H9 (cell line): ENCODE results near the gene RAB11FIP4. TPM values are rescaled to one million over a fixed set of nuclear protein-coding genes. Genes with fewer than 3 reads are reported as not detected.

Experiments used
- DNase-seq: peaks from one replicate; pipeline ENCODE4 v3.0.0-alpha.2; 2017
- H2AFZ ChIP-seq: one replicate; pipeline ENCODE4 v1.6.1; 2013; ENCODE audit warnings: mild to moderate bottlenecking, low read length, control low read depth, moderate library complexity
- H2AK5ac ChIP-seq: 2 replicates; pipeline ENCODE4 v1.6.1; 2013; ENCODE audit warnings: low read length, control low read depth, mixed read lengths; ENCODE audit not compliant: insufficient read length
- H2BK120ac ChIP-seq: one replicate; pipeline ENCODE4 v1.6.1; 2013; ENCODE audit warnings: low read depth, mild to moderate bottlenecking, low read length, control low read depth, inconsistent platforms; ENCODE audit not compliant: poor library complexity, severe bottlenecking
- H2BK12ac ChIP-seq: 2 replicates; pipeline ENCODE4 v1.6.1; 2013; ENCODE audit warnings: low read length, control low read depth, mixed read lengths, low read depth; ENCODE audit not compliant: insufficient read length
- H2BK15ac ChIP-seq: 2 replicates; pipeline ENCODE4 v1.6.1; 2013; ENCODE audit warnings: low read depth, low read length, control low read depth
- H2BK20ac ChIP-seq: one replicate; pipeline ENCODE4 v1.6.1; 2013; ENCODE audit warnings: low read depth, mild to moderate bottlenecking, low read length, control low read depth, inconsistent platforms; ENCODE audit not compliant: poor library complexity, severe bottlenecking
- H2BK5ac ChIP-seq: 2 replicates; pipeline ENCODE4 v1.6.1; 2013; ENCODE audit warnings: low read length, control low read depth, mixed read lengths; ENCODE audit not compliant: insufficient read length
- H3K14ac ChIP-seq: 2 replicates; pipeline ENCODE4 v1.6.1; 2013; ENCODE audit warnings: low read length, control low read depth; ENCODE audit not compliant: insufficient read depth
- H3K18ac ChIP-seq: 2 replicates; pipeline ENCODE4 v1.6.1; 2013; ENCODE audit warnings: low read depth, mild to moderate bottlenecking, mixed read lengths, low read length, control low read depth; ENCODE audit not compliant: insufficient read length
- H3K23ac ChIP-seq: 2 replicates; pipeline ENCODE4 v1.6.1; 2013; ENCODE audit warnings: low read length, control low read depth, mixed read lengths, low read depth; ENCODE audit not compliant: insufficient read length
- H3K23me2 ChIP-seq: 2 replicates; pipeline ENCODE4 v1.6.1; 2013; ENCODE audit warnings: low read depth, mild to moderate bottlenecking, mixed read lengths, low read length, control low read depth; ENCODE audit not compliant: insufficient read length, poor library complexity, severe bottlenecking
- H3K27ac ChIP-seq: 2 replicates; pipeline ENCODE4 v1.5.1; 2013; ENCODE audit warnings: low read length, control low read depth, mixed read lengths, low read depth; ENCODE audit not compliant: insufficient read length
- H3K27me3 ChIP-seq: 2 replicates; pipeline ENCODE4 v1.6.1; 2013; ENCODE audit warnings: low read length, control low read depth, inconsistent platforms; ENCODE audit not compliant: insufficient read depth
- H3K4ac ChIP-seq: 2 replicates; pipeline ENCODE4 v1.6.1; 2013; ENCODE audit warnings: low read depth, mild to moderate bottlenecking, control low read depth, inconsistent platforms, low read length, moderate library complexity
- H3K4me1 ChIP-seq: 2 replicates; pipeline ENCODE4 v1.6.1; 2013; ENCODE audit warnings: low read length, control low read depth, inconsistent platforms; ENCODE audit not compliant: insufficient read depth
- H3K4me2 ChIP-seq: 2 replicates; pipeline ENCODE4 v1.6.1; 2013; ENCODE audit warnings: low read length, control low read depth, mixed read lengths; ENCODE audit not compliant: insufficient read length, insufficient read depth
- H3K56ac ChIP-seq: 2 replicates; pipeline ENCODE4 v1.6.1; 2013; ENCODE audit warnings: low read depth, mild to moderate bottlenecking, mixed read lengths, low read length, control low read depth; ENCODE audit not compliant: insufficient read length
- H3K79me1 ChIP-seq: 2 replicates; pipeline ENCODE4 v1.6.1; 2013; ENCODE audit warnings: low read depth, mild to moderate bottlenecking, moderate library complexity, low read length, control low read depth, inconsistent platforms; ENCODE audit not compliant: insufficient read depth, poor library complexity, severe bottlenecking
- H3K79me2 ChIP-seq: 2 replicates; pipeline ENCODE4 v1.6.1; 2013; ENCODE audit warnings: low read length, control low read depth, inconsistent platforms; ENCODE audit not compliant: insufficient read depth
- H3K9ac ChIP-seq: 2 replicates; pipeline ENCODE4 v1.6.1; 2013; ENCODE audit warnings: low read length, control low read depth, mixed read lengths; ENCODE audit not compliant: insufficient read length; ENCODE audit errors: extremely low read depth
- H3K9me3 ChIP-seq: one replicate; pipeline ENCODE4 v1.6.1; 2013; ENCODE audit warnings: low read depth, low read length, inconsistent platforms; ENCODE audit not compliant: control insufficient read depth
- H3T11ph ChIP-seq: one replicate; pipeline ENCODE4 v1.6.1; 2013; ENCODE audit warnings: mild to moderate bottlenecking, low read length, control low read depth, inconsistent platforms
- H4K20me1 ChIP-seq: one replicate; pipeline ENCODE4 v1.6.1; 2013; ENCODE audit not compliant: control insufficient read depth, insufficient read length, insufficient read depth
- H4K5ac ChIP-seq: 2 replicates; pipeline ENCODE4 v1.6.1; 2013; ENCODE audit warnings: low read depth, mild to moderate bottlenecking, mixed read lengths, low read length, control low read depth; ENCODE audit not compliant: insufficient read length
- H4K8ac ChIP-seq: replicated peaks from 2 replicates; pipeline ENCODE4 v1.6.1; 2013; ENCODE audit warnings: low read length, control low read depth, mixed read lengths, low read depth; ENCODE audit not compliant: insufficient read length
- H4K91ac ChIP-seq: 2 replicates; pipeline ENCODE4 v1.6.1; 2013; ENCODE audit warnings: low read depth, mild to moderate bottlenecking, moderate library complexity, mixed read lengths, low read length, control low read depth; ENCODE audit not compliant: insufficient read length
- H3K27ac Mint-ChIP-seq, 3 experiments: 2 replicates in 2 of 3; 3 replicates in 1 of 3; pipeline ENCODE4 v1.8.0; 2020 to 2021; ENCODE audit warnings: mixed read lengths in 3 of 3, mild to moderate bottlenecking in 1 of 3, moderate library complexity in 1 of 3
- H3K27me3 Mint-ChIP-seq: 2 replicates; pipeline ENCODE4 v1.8.0; 2021; ENCODE audit warnings: low read depth, mild to moderate bottlenecking, moderate library complexity, mixed read lengths
- H3K36me3 Mint-ChIP-seq, 3 experiments: 2 replicates in 2 of 3; 3 replicates in 1 of 3; pipeline ENCODE4 v1.8.0; 2020 to 2021; ENCODE audit warnings: low read depth in 3 of 3, mixed read lengths in 3 of 3; ENCODE audit not compliant: insufficient read depth in 1 of 3
- H3K4me1 Mint-ChIP-seq, 2 experiments: 2 replicates each; pipeline ENCODE4 v1.8.0; 2020; ENCODE audit warnings: mixed read lengths in 2 of 2
- H3K4me3 Mint-ChIP-seq, 2 experiments: 2 replicates in 1 of 2; 3 replicates in 1 of 2; pipeline ENCODE4 v1.8.0; 2020 to 2021; ENCODE audit warnings: mild to moderate bottlenecking in 2 of 2, mixed read lengths in 2 of 2, moderate library complexity in 1 of 2
- H3K9me3 Mint-ChIP-seq, 2 experiments: 2 replicates in 1 of 2; 3 replicates in 1 of 2; pipeline ENCODE4 v1.8.0; 2020; ENCODE audit warnings: mild to moderate bottlenecking in 2 of 2, mixed read lengths in 2 of 2, moderate library complexity in 1 of 2
- WGBS: extraction: QIAGEN DNeasy Blood & Tissue Kit; methylation state at CpG from one replicate; pipeline ENCODE4 v1.1.7; 2013; ENCODE audit warnings: missing lambda C conversion rate, low lambda C conversion rate, mixed read lengths; ENCODE audit not compliant: insufficient read length; ENCODE audit errors: extremely low coverage; 5-methylcytosine and 5-hydroxymethylcytosine counted together
- total RNA-seq: library from RNA; stranded (reverse); gene quantifications from 2 replicates; pipeline ENCODE4 v1.2.1, GENCODE V29; 2021
- TF ChIP-seq, protein P1 (sequence below): fragments of 200-600 bp; sonication (generic); conservative IDR thresholded peaks from 3 replicates; pipeline ENCODE4 v1.8.0; 2021; ENCODE audit warnings: antibody characterized with exemption, mild to moderate bottlenecking

RAB11FIP4 gene
- total RNA-seq, 1 experiment from 2014 or later, result 25.7 TPM

DNA sequence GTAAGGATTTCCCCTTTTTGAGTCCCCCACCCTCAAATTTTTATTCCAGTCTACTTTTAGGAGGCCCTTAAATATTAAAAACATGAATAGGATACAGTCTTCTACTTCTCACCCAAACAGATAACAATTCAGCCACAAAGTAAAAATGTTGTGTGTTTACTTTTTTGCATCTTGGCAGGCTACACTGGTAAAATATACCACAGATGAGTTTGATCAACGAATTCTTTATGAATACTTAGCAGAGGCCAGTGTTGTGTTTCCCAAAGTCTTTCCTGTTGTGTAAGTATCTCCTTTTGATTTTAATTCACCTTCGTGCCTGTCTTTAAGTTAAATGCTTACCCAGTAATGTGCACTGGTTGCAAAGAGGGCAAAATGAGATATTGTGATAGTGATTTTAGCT, 34.4 kb upstream of the RAB11FIP4 start:
- no peak overlapping the region for H3K4ac ChIP-seq
- Mint-ChIP-seq H3K9me3 (no peaks in the 10 kb centered on the region; a peak in 1 of 5 replicates), H3K27ac (no peak overlapping the region), H3K27me3 (no peaks in the 10 kb centered on the region), H3K36me3 (peaks cover 4 to 43% (median 17%) of the 10 kb centered on the region in 3 experiments; a peak in 6 of 7 replicates), H3K4me3 (no peak overlapping the region), H3K4me1 (no peaks in the 10 kb centered on the region)
- H3T11ph ChIP-seq, result no peak overlapping the region
- TF ChIP-seq, protein P1, sequence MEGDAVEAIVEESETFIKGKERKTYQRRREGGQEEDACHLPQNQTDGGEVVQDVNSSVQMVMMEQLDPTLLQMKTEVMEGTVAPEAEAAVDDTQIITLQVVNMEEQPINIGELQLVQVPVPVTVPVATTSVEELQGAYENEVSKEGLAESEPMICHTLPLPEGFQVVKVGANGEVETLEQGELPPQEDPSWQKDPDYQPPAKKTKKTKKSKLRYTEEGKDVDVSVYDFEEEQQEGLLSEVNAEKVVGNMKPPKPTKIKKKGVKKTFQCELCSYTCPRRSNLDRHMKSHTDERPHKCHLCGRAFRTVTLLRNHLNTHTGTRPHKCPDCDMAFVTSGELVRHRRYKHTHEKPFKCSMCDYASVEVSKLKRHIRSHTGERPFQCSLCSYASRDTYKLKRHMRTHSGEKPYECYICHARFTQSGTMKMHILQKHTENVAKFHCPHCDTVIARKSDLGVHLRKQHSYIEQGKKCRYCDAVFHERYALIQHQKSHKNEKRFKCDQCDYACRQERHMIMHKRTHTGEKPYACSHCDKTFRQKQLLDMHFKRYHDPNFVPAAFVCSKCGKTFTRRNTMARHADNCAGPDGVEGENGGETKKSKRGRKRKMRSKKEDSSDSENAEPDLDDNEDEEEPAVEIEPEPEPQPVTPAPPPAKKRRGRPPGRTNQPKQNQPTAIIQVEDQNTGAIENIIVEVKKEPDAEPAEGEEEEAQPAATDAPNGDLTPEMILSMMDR, result no peak
- H3K14ac ChIP-seq, result no peak overlapping the region
- H3K79me1 ChIP-seq, result no peaks in the 10 kb centered on the region
- no peak overlapping the region for H2BK20ac ChIP-seq
- no peaks in the 10 kb centered on the region for H3K27me3 ChIP-seq
- no peak overlapping the region for H3K4me2 ChIP-seq
- H3K23me2 ChIP-seq, result no peaks in the 10 kb centered on the region
- no peaks in the 10 kb centered on the region for H3K79me2 ChIP-seq
- no peak overlapping the region for H2BK5ac ChIP-seq
- no peak overlapping the region for H4K91ac ChIP-seq
- H3K23ac ChIP-seq, result no peak overlapping the region
- no peak overlapping the region for H2BK12ac ChIP-seq
- DNase-seq, result no peak
- H2BK120ac ChIP-seq, result no peak overlapping the region
- H3K27ac ChIP-seq, result no peak overlapping the region
- H3K9me3 ChIP-seq, result no peaks in the 10 kb centered on the region
- no peak overlapping the region for H4K8ac ChIP-seq
- no peak overlapping the region for H2AFZ ChIP-seq
- H3K4me1 ChIP-seq, result no peaks in the 10 kb centered on the region
- no peak overlapping the region for H3K56ac ChIP-seq
- no peak overlapping the region for H2AK5ac ChIP-seq
- no peaks in the 10 kb centered on the region for H4K20me1 ChIP-seq
- H2BK15ac ChIP-seq, result no peak overlapping the region
- no peak overlapping the region for H4K5ac ChIP-seq
- H3K9ac ChIP-seq, result no peak overlapping the region
- WGBS, result no CpG with 5 or more reads among the region's 2 CpGs
- H3K18ac ChIP-seq, result no peak overlapping the region
